SIG-M5 treated with dmso at 0.1 percent for 504 hours (cell line): ENCODE results near the gene FCRLB.
"Not testable (repeated sequence)": the region's sequence is repeated elsewhere in the genome, so short reads cannot be mapped to it uniquely, and the experiment has no call there.

Experiments used
- DNase-seq: peaks from one replicate; lab custom pipeline; 2025; ENCODE audit not compliant: unreplicated experiment; lab: John Stamatoyannopoulos, UW

The FCRLB gene, protein sequence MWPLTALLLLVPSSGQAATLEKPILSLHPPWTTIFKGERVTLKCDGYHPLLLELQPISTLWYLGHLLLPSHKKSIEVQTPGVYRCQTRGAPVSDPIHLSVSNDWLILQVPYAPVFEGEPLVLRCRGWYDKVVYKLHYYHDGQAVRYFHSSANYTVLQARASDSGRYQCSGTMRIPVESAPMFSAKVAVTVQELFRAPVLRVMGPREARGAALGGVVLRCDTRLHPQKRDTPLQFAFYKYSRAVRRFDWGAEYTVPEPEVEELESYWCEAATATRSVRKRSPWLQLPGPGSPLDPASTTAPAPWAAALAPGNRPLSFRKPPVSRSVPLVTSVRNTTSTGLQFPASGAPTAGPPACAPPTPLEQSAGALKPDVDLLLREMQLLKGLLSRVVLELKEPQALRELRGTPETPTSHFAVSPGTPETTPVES

DNA sequence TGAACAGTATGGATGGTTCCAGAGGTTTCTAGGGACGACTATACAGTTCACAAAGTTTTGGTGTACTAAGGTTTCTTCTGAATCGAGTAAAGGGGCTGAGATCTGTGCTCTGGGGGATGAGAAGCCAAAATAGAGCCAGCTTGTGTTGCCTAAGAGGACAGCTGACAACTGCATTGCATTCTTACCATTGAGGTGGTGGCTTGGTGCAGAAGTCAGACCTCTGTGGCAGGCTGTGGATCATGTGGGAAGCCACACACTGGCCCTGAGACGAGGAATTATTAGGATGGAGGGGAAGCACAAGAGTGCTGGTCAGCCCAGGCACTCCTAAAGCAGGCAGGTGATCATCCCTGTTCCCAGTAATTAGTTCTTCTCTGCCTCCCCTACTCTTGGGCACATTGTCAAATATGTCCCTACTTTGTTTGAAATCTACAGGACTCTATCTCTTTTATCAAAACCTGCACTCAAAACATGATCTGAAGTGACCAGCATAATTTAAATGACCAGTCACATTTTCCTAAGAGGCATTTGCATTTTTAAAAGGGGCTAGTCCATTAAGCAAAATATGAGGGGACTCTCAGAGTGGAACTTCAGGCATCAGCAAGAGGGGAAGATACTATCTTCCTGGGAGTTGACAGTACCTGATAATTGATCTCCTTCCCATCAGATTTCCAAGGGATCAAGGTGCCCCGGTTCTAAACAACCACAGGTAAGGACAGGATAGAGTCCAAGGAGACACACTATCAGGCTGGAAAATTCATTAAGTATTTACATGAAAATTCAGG, at the start of gene FCRLB:
TSS of gene FCRLB (plus strand) at position 589 of the 782 bp plus-strand sequence. CDS start 1,129 bp downstream, outside the sequence.
- no peak for DNase-seq

DNA sequence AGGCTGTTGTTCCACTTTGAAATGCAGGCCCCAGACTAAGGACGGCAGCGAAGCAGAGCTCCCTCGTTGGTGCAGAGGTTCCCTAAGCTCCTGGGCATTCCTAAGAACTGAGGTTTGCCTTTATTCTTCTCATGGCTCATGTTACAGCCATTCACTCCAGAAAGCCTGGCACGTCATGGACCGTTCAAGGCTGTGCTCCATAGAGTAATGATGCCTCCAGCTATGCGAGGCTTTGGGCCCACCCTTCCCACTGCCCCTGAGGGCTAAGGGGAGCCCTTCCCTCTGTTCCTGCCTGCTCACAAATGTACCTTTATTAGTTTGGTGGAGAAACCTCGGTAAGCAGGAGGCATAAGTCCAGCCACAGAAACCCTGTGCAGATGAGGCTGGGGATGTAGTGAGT, 47.9 kb upstream of the FCRLB start:
- not testable (repeated sequence) for DNase-seq

DNA sequence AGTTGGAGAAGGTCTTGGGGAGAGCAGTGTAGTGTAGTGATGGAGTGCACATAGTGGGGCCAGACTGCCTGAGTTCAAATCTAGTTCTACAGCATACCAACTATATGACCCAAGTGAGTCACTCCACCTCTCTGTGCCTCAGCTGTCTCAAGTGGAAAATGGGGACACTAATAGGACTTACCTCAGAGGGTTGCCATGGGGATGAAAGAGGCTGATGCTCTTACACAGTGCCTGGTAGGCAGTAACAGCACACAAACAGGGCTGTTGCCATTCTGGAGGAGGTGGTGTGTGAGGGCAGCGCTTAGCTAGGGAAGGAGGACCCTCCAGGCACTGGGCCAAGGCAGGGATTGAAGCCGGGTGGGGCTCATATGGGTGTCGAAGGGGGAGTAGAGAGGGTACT, 46.9 kb upstream of the FCRLB start:
- not testable (repeated sequence) for DNase-seq

DNA sequence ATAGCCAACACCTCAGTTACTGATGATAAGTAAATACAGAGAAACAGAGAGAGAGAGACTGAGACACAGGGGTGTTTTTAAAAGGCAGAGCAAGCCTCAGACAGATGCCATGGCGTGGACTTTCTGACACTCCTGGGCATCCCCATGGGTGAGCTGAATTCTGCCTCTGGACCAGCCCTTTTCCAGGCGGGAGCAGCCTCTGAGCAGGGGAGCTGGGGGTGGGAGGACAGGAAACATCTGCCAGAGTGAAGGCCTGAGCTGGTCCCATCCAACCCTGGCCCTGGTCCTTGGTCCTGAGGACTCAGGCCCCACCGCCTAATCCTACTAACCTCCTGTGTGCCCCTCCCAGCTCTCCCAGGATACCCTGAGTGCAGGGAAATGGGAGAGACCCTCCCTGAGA, 46.4 kb upstream of the FCRLB start:
- not testable (repeated sequence) for DNase-seq

DNA sequence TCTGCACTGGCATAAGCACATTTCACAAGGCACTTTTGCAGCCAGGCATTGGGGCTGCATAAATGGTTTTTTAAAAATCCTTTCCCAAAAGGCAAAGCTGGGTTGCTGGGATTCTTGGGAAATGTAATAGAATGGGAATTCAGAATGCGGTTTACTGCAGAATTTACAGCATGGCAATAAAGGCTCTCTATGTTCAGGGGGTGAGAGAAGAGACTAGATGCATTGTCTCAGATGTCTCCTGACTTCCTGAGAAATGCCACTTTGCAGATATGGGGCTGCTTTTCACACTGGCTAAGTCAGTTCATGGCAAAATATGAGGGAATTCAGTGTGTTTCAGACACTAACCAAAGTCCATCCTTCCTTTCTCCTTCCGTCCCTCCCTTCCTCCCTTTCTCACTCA, 44.9 kb upstream of the FCRLB start:
- no peak for DNase-seq

DNA sequence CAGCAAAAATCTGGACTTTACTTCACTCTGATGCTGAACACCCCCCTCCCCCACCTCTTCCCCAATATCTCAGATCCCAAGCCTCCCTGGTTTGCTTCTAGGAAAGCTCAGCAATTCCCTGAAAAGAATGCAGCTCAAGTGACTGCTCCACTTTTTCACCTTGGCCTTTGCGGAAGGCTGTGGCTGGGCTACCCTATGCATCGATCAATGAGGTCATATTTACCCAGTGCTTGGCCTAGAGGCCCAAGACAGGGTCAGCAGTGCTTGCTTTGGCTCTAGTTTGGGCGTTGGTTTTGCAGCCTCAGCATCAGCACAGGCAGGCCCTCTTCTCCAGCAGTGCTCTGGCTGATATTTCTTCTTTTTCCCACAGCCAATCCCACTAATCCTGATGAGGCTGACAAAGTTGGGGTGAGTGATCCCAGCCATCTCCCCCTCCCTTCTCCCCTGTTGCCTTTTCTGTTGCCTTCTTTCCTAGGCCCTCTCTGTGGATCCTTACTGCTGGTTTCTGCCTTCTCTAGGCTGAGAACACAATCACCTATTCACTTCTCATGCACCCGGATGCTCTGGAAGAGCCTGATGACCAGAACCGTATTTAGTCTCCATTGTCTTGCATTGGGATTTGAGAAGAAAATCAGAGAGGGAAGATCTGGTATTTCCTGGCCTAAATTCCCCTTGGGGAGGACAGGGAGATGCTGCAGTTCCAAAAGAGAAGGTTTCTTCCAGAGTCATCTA, 44.2 kb upstream of the FCRLB start:
- no peak for DNase-seq

DNA sequence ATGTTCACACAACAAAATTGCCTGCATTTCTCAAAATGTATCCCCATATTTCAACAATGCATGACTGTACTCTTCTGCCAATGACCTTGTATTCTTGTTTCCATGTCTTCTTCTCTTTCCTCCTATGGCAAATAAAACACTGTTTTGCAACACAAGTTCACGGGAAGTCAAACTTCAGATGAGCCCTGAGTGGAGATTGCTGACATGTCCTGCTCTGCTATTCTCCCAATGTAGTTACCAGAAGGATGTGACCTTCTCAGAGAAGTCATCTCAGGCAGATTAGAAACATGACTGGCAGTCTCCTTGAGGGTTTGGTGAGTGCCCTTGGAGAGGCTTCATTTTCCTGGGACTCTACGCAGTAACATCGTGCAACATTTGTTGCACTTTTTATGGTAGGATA, 42.8 kb upstream of the FCRLB start:
- DNase-seq, result no peak

DNA sequence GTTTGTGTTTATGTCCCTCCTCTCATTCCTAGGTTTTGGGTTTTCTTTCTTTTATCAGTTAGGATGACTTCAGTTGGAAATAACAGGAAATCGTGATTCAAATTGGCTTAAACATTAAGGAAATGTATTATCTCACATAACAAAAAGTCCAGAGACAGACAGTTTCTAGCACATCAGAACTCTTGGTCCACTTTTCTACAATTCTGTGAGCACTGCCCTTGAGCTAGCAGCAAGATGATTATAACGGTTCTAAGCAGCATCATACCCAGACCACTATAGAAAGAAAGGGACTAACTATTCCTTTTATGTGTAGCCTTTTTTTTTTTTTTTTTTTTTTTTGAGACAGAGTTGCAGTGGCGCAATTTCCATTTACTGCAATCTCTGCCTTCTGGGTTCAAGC, 39.5 kb upstream of the FCRLB start:
- no peak for DNase-seq

DNA sequence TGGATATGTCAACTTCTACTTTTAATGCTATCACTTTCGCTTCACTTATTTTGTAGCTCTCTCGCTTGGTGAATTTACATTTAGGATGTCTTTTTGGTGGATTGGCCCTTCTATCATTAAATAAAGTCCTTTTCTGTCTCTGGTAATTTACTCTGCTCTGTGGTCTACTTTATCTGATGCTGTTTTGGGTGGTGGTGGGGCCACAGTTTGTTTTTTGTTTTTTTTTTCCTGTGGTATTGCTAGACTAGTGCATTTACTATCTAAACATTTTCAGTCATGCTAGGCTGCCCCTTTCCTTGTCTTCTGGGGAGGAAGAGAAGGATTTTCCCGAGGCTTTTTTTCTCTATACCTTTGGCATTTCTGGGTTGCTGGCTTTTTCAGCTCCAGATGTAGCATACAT, 32.4 kb upstream of the FCRLB start:
- DNase-seq, result no peak

DNA sequence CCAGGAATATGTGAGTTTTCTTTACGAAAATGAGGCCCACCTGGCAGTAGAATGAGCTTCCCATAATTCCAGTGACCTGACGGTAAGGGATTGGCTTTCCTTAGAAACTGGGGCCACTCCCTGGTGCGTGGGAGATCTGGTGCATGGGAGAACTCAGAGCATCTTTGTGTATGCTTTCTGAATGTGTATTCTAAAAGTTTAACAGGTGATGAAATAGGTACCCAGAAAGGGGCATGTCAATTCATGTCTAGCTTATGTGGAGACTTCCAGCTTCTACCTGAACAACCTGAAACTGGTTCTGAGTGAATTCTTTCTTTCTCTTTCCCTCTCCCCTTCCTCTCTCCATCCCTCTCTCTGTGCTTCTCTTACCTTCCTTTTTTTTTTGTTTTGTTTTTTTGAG, 29.5 kb upstream of the FCRLB start:
- DNase-seq, result no peak

DNA sequence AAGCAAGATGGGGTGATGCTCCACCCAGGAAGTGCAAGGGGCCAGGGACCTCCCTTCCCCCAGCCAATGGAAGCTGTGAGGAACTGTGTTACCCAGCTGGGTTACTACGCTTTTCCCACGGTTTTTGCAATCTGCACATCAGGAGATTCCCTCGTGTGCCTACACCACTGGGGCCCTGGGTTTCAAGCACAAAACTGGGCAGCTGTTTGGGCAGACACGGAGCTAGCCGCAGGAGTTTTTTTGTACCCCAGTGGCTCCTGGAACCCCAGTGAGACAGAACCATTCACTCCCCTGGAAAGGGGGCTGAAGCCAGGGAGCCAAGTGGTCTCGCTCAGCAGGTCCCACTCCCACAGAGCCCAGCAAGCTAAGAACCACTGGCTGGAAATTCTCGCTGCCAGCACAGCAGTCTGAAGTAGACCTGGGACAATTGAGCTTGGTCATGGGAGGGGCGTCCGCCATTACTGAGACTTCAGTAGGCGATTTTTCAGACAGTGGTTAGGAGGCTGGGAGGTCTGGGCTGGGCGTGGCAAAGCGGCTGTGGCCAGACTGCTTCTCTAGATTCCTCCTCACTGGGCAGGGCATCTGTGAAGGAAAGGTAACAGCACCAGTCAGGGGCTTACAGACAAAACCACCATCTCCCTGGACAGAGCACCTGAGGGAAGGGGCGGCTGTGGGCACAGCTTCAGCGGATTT, 28.2 kb upstream of the FCRLB start:
- not testable (repeated sequence) for DNase-seq

DNA sequence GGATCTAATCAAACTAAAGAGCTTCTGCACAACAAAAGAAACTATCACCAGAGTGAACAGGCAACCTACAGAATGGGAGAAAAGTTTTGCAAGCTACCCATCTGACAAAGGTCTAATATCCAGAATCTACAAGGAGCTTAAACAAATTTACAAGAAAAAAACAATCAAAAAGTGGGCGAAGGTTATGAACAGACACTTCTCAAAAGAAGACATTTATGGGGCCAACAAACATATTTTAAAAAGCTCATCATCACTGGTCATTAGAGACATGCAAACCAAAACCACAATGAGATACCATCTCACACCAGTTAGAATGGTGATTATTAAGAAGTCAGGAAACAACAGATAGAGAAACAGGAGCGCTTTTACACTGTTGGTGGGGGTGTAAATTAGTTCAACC, 23.0 kb upstream of the FCRLB start:
- DNase-seq, result not testable (repeated sequence)

DNA sequence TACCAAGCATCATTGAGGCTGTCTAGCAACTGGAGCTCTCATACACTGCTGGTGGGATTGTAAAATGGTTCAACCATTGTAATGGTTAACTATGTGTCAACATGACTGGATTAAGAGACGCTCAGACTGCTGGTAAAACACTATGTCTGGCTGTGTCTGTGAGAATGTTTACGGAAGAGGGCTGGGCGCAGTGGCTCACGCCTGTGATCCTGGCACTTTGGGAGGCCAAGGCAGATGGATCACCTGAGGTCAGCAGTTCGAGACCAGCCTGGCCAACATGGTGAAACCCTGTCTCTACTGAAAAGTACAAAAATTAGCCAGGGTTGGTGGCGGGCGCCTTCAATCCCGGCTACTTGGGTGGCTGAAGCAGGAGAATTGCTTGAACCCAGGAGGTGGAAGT, 19.1 kb upstream of the FCRLB start:
- DNase-seq, result no peak

DNA sequence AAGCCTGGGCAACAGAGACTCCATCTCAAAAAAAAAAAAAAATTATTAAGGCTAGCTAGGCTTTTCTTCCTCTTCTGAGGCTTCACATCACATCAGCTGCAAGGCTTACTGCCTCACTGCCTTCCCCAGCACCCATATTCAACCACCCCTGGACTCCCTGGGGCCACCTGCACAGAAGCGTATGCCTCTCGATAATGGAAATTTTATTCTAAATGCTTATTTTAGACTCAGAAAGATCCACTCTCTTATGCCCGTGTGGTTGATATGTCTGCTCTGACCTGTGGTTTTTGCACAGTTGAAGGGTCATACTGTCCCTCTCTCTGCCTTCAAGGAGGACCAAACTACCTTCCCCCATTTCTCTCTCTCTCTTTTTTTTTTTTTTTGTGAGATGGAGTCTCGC, 15.8 kb upstream of the FCRLB start:
- DNase-seq, result no peak

DNA sequence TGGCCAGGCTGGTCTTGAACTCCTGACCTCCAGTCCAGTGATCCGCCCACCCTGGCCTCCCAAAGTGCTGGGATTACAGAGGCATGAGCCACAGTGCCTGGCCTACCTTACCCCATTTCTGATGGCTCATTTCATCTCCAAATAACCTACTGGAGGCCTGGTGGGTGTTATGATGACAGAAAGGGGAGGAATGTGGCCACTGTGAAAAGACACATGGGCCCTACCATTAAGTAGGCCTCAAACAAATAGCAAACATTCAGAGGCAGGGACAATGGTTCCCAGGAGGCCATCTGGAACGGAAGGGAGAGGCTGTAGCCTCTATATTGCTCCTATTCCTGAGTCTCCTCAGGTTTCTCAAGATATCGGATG, 15.2 kb upstream of the FCRLB start:
- no peak for DNase-seq

DNA sequence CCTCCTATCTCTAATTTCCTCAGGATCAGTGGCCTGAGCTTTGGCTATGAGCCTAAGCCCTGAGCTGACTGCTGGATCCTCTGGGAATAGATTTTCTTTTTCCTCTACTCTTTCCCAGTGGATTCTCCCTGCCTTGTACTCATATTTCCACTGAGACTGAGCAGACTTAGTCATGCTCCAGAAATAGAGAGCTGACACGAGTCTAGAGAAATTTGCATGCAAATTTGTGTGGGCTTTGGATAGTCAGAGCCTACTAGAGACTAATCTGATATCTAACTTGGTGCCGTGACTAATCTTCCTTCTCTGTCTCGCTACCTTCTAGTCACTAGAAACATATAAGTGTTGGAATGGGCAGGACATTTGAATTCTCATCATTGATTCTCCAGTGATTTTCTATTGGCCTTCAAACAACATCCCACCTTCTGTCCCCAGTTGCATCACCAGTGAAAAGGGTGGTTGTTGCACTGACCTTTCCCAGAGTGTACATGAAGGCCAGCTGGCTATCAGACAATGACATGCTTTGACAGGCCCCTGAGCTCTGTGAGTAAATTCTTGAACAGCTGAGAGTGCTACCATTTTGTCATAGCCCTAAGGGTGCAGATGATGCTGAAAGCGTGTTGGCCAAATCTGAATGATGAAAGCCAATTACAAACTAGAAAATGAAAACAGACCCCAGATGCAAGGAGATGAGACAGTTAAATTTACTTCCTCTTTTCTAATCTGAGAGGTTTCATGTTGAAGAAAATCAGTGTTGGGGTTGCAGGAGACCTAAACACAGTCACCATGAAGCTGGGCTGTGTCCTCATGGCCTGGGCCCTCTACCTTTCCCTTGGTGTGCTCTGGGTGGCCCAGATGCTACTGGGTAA, 14.6 kb upstream of the FCRLB start, which contains the start of gene FCRLA:
TSS of gene FCRLA (plus strand) at position 748 of the 866 bp plus-strand sequence. CDS start at position 784, 36 bp downstream.
- peak; percentile 75 for DNase-seq

DNA sequence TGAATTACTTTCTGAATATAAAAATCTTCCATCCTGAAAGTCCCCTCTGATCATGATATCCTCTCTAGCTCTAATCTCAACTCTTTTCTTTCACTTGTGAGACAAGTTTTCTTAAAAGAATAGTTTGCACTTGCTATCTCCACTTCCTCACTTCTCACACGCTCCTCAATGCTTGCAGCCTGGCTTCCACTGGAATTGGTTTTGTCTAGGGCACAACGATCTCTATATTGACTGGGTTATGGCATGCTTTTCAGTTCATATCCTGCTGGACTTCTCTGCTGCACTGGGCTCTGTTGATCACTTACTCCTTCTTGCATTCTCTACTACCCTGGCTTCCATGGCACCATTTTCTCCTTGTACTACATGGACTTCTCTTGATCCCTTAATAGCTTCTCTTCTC, 13.8 kb upstream of the FCRLB start:
- no peak for DNase-seq

DNA sequence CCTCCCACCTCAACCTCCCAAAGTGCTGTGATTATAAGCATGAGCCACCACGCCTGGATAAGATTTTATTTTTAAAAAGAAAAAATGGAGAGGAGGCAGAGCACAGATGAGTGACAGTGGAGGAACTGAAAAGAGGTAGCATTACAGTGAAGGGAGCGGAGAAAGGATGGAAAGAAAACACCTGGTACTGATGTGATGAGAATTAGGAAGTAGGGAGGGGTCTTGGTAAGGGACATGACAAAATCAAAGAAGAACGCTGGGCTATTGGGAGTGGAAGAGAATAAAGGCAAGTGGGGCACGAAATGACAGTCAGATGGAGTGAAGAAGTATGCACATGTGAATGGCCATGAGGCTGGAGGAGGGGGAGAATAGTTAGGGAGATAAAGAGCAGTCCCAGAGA, 12.0 kb upstream of the FCRLB start:
- no peak for DNase-seq

DNA sequence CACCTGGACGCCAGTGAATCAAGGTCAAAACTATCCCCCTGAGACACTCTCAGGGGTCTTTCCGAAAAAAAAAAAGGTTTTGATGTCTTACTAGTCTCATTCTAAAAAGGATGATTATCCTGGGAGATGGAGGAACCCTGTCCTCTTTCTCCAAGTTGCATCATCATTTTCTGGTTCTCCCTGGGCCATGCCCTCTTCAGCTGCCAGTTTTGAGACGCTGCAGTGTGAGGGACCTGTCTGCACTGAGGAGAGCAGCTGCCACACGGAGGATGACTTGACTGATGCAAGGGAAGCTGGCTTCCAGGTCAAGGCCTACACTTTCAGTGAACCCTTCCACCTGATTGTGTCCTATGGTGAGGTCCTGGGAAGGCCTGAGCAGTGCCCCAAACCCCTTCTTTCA, 10.8 kb upstream of the FCRLB start:
- DNase-seq, result no peak
